HK-2 (cell line): ENCODE measurements around the gene GSC.
"Not testable (repeated sequence)": the region's sequence is repeated elsewhere in the genome, so short reads cannot be mapped to it uniquely, and the experiment has no call there.

ENCODE experiments used
- DNase-seq: peaks from one replicate; pipeline ENCODE4 v3.0.0-alpha.2; 2018; ENCODE audit not compliant: unreplicated experiment

The GSC gene

GRCh38 chr14:94746131-94746530, 23.8 kb downstream of the GSC start:
- DNase-seq: no peak

- no peak for DNase-seq
These were observed 31.2 kb downstream of the GSC start for GRCh38 chr14:94738751-94739150.

- no peak for DNase-seq
These were observed 31.8 kb downstream of the GSC start for GRCh38 chr14:94738097-94738496.

GRCh38 chr14:94728950-94729349, 41.0 kb downstream of the GSC start:
- no peak for DNase-seq

GRCh38 chr14:94728440-94728839, 41.5 kb downstream of the GSC start:
- not testable (repeated sequence) for DNase-seq

GRCh38 chr14:94726649-94727048, 43.3 kb downstream of the GSC start:
- DNase-seq: not testable (repeated sequence)

GRCh38 chr14:94724993-94725392, 44.9 kb downstream of the GSC start:
- no peak for DNase-seq

- no peak for DNase-seq
These were observed 47.5 kb downstream of the GSC start for GRCh38 chr14:94722397-94722796.
